Suprapubic skin (tissue), 4 donors: ENCODE measurements around the gene FAM181B. TPM values are rescaled to one million over a fixed set of nuclear protein-coding genes. Genes with fewer than 3 reads are reported as not detected.

Experiments
- DNase-seq, 2 donors: peaks; one replicate each; pipeline ENCODE4 v3.0.0-alpha.2; 2019; ENCODE audit warnings: low spot score in 2 of 2
- H3K27ac ChIP-seq: fragments of 200-600 bp; sonication (generic); one replicate; pipeline ENCODE4 v1.5.1; 2019
- H3K27me3 ChIP-seq: fragments of 200-600 bp; sonication (generic); one replicate; pipeline ENCODE4 v1.5.1; 2019
- H3K36me3 ChIP-seq: fragments of 200-600 bp; sonication (generic); one replicate; pipeline ENCODE4 v1.5.1; 2019
- H3K4me1 ChIP-seq: fragments of 200-600 bp; sonication (generic); one replicate; pipeline ENCODE4 v1.5.1; 2019
- H3K4me3 ChIP-seq: fragments of 200-600 bp; sonication (generic); one replicate; pipeline ENCODE4 v1.5.1; 2019; ENCODE audit warnings: mild to moderate bottlenecking
- H3K9me3 ChIP-seq: fragments of 200-600 bp; sonication (generic); one replicate; pipeline ENCODE4 v1.5.1; 2019
- CTCF ChIP-seq, 2 donors: fragments of 200-600 bp in 1 of 2; fragments of 450-650 bp in 1 of 2; sonication (generic) in 1 of 2; IDR thresholded peaks; one replicate each; pipeline ENCODE4 v1.5.1; 2016 to 2019; ENCODE audit warnings: antibody characterized with exemption in 2 of 2, mild to moderate bottlenecking in 1 of 2, moderate library complexity in 1 of 2
- EP300 ChIP-seq: sonication (generic); formaldehyde crosslinking; IDR thresholded peaks from one replicate; pipeline ENCODE4 v1.6.1; 2017; ENCODE audit warnings: antibody characterized with exemption
- POLR2A ChIP-seq, 2 donors: fragments of 450-650 bp; IDR thresholded peaks; one replicate each; pipeline ENCODE4 v1.6.1; 2017; ENCODE audit warnings: antibody characterized with exemption in 2 of 2, mild to moderate bottlenecking in 2 of 2, moderate library complexity in 2 of 2
- POLR2AphosphoS5 ChIP-seq, 3 donors: sonication (generic); formaldehyde crosslinking; IDR thresholded peaks; one replicate each; pipeline ENCODE4 v1.6.1; 2017; ENCODE audit warnings: antibody characterized with exemption in 3 of 3
- WGBS: methylation state at CpG from one replicate; pipeline ENCODE4 v1.1.5; 2018; 5-methylcytosine and 5-hydroxymethylcytosine counted together
- total RNA-seq, 4 donors: library from RNA; depleted of rRNA; stranded (reverse); fragments of >200 nt; gene quantifications; one replicate each; pipeline ENCODE4 v1.1.0, GENCODE V29; 2016

The FAM181B gene
- total RNA-seq, 4 donors from 2014 or later: 0.18 to 0.42 (median 0.31) TPM

DNA sequence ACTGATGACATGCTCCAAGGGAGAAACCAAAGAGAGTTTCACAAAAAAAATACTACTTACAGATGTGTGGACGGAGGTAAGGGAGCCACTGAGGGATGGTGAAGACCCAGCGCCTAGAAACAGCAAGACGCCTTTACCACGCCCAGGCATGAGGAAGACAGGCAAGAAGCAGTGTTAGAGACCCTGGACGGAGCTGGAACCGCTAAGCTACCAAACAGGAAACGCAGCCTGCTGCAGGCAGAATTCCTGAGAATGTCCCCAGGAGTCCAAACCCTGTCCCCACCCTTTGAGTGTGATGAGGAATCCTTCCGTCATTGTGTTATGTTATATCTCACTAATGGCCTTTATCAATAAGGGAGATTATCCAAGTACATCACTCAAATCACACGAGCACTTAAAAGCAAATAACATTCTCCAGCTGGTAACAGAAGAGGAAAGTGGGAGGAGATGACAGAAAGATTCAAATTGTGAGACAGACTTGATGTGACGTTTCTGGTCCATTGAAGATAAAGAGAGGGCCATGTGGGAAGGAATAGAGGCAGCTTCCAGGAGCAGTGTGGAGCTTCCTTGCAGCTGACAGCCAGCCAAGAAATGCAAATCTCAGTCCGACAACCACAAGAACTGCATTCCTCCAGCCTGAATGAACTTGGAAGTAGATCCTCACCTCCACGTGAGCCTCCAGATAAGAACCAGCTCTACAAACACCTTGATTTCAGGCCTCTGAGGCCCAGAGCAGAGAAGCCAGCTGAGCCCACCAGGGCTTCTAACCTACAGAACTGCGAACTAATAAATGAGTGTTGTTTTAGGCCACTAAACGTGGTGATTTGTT, 19.1 kb downstream of the FAM181B start:
- no peak overlapping the region for H3K4me3 ChIP-seq
- WGBS: 50% methylated on average over 14 of the region's 14 CpGs
- H3K36me3 ChIP-seq: no peaks in the 10 kb centered on the region
- H3K27ac ChIP-seq: no peak overlapping the region
- H3K9me3 ChIP-seq: no peaks in the 10 kb centered on the region
- DNase-seq: no peak
- peaks cover 5% of the 10 kb centered on the region for H3K4me1 ChIP-seq
- peaks cover 3% of the 10 kb centered on the region for H3K27me3 ChIP-seq
- TF ChIP-seq EP300: no peak
- no peak for TF ChIP-seq POLR2AphosphoS5 (IDR thresholded peaks at IDR 0.05)
- no peak for TF ChIP-seq POLR2A (IDR thresholded peaks at IDR 0.05)
- TF ChIP-seq CTCF (IDR thresholded peaks at IDR 0.05): no peak

DNA sequence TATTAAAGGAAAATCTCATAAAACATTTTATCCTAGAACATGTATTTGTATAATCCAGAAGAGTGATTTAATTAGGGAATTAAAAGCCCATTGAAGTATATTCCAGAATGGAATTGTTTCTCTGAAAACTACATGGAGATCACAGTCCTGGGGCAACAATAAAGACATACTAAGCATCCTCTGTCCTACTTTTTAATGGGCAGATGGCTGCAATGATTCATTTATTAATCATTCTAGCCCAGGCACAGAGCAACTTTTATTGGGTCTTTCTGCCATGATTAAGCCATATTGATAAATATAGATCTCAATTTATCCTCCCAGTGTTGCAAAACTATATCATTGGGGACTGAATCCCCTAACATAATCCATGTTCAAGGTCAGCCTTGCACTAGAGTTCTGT, 22.0 kb downstream of the FAM181B start:
- DNase-seq: no peak
- H3K4me1 ChIP-seq: no peaks in the 10 kb centered on the region
- H3K27me3 ChIP-seq: peaks cover 5% of the 10 kb centered on the region
- TF ChIP-seq CTCF (IDR thresholded peaks at IDR 0.05): no peak
- TF ChIP-seq POLR2A (IDR thresholded peaks at IDR 0.05): no peak
- no peak for TF ChIP-seq EP300
- TF ChIP-seq POLR2AphosphoS5 (IDR thresholded peaks at IDR 0.05): no peak
- H3K9me3 ChIP-seq: no peaks in the 10 kb centered on the region
- no peak overlapping the region for H3K27ac ChIP-seq
- H3K36me3 ChIP-seq: no peaks in the 10 kb centered on the region
- H3K4me3 ChIP-seq: no peak overlapping the region

- TF ChIP-seq POLR2AphosphoS5 (IDR thresholded peaks at IDR 0.05) (no peak), CTCF (IDR thresholded peaks at IDR 0.05) (no peak)
- Histone ChIP-seq H3K27me3 (peaks cover 4% of the 10 kb centered on the region), H3K4me3 (no peak overlapping the region), H3K4me1 (no peaks in the 10 kb centered on the region), H3K36me3 (no peaks in the 10 kb centered on the region), H3K9me3 (no peaks in the 10 kb centered on the region), H3K27ac (no peak overlapping the region)
- no peak for DNase-seq
- WGBS: 80% methylated on average over 5 of the region's 5 CpGs
Measured at GRCh38 chr11:82703796-82704195, 29.9 kb downstream of the FAM181B start.

GRCh38 chr11:82703226-82703625, 30.4 kb downstream of the FAM181B start:
- Histone ChIP-seq H3K9me3 (no peaks in the 10 kb centered on the region), H3K27ac (no peak overlapping the region), H3K36me3 (no peaks in the 10 kb centered on the region), H3K4me3 (no peak overlapping the region), H3K27me3 (peaks cover 4% of the 10 kb centered on the region), H3K4me1 (no peaks in the 10 kb centered on the region)
- 81% methylated on average over 2 of the region's 2 CpGs for WGBS
- TF ChIP-seq CTCF (IDR thresholded peaks at IDR 0.05): no peak
- no peak for TF ChIP-seq POLR2A (IDR thresholded peaks at IDR 0.05)
- TF ChIP-seq POLR2AphosphoS5 (IDR thresholded peaks at IDR 0.05): no peak
- no peak for TF ChIP-seq EP300
- no peak for DNase-seq

- WGBS: 55% methylated on average over 7 of the region's 7 CpGs
- TF ChIP-seq POLR2AphosphoS5 (IDR thresholded peaks at IDR 0.05): no peak
- no peak for TF ChIP-seq POLR2A (IDR thresholded peaks at IDR 0.05)
- peak in 1 of 2 donors; percentile 56 for TF ChIP-seq CTCF (IDR thresholded peaks at IDR 0.05)
- no peak for TF ChIP-seq EP300
Measured at GRCh38 chr11:82701847-82702520, 31.7 kb downstream of the FAM181B start.

More at GRCh38 chr11:82701847-82702520, 31.7 kb downstream of the FAM181B start:
- H3K27ac ChIP-seq: no peak overlapping the region
- peaks cover 4% of the 10 kb centered on the region for H3K27me3 ChIP-seq
- no peaks in the 10 kb centered on the region for H3K4me1 ChIP-seq
- H3K4me3 ChIP-seq: no peak overlapping the region
- no peaks in the 10 kb centered on the region for H3K9me3 ChIP-seq
- no peaks in the 10 kb centered on the region for H3K36me3 ChIP-seq
- no peak for DNase-seq
